ENCODE measurements around the gene SLC4A8.

SLC4A8 gene

DNA sequence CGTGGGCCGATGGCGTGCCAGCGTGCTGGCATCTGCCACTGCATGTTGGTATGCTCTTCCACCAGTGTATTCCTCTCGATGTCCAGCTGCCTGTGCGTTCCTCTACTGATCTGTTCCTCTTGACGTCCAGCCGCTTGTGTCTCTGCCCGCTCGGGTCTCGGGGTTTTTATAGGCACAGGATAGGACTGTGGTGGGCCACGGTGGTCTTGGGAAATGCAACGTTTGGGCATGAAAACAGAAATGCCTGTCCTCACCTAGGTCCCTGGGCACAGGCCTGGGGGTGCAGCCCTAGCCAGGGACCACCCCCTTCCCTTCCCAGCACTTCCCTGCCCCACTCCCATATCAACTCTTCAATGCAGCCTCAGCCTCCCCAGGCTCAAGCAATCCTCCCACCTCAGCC, 23.1 kb upstream of the SLC4A8 start:
- H3K9me3 ChIP-seq (ENCODE audit: insufficient read depth, low read length, severe bottlenecking): no peaks in the 10 kb centered on the region
- H3K4me3 ChIP-seq (ENCODE audit: low read depth in 1 of 2, low read length in 2 of 2): no peak overlapping the region
- no peak overlapping the region for H3K9ac ChIP-seq (ENCODE audit: low read depth, low read length)
- H3K36me3 ChIP-seq (ENCODE audit: insufficient read depth, low read length): no peaks in the 10 kb centered on the region
- no peak for TF ChIP-seq EZH2 (IDR thresholded peaks at IDR 0.05; ENCODE audit: borderline replicate concordance, low read depth, low read length, severe bottlenecking)
- TF ChIP-seq, protein P1, sequence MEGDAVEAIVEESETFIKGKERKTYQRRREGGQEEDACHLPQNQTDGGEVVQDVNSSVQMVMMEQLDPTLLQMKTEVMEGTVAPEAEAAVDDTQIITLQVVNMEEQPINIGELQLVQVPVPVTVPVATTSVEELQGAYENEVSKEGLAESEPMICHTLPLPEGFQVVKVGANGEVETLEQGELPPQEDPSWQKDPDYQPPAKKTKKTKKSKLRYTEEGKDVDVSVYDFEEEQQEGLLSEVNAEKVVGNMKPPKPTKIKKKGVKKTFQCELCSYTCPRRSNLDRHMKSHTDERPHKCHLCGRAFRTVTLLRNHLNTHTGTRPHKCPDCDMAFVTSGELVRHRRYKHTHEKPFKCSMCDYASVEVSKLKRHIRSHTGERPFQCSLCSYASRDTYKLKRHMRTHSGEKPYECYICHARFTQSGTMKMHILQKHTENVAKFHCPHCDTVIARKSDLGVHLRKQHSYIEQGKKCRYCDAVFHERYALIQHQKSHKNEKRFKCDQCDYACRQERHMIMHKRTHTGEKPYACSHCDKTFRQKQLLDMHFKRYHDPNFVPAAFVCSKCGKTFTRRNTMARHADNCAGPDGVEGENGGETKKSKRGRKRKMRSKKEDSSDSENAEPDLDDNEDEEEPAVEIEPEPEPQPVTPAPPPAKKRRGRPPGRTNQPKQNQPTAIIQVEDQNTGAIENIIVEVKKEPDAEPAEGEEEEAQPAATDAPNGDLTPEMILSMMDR (IDR thresholded peaks at IDR 0.05; ENCODE audit: borderline replicate concordance, extremely low read depth, low read length, poor library complexity, severe bottlenecking): no peak
- H3K27ac ChIP-seq (ENCODE audit: low read length): no peak overlapping the region
- H4K20me1 ChIP-seq (ENCODE audit: insufficient read depth, low read length): no peaks in the 10 kb centered on the region
- no peaks in the 10 kb centered on the region for H3K27me3 ChIP-seq (ENCODE audit: insufficient read depth, low read length, poor library complexity)
- H2AFZ ChIP-seq (ENCODE audit: low read depth, low read length): no peak overlapping the region
- H3K79me2 ChIP-seq (ENCODE audit: insufficient read depth, low read length): no peaks in the 10 kb centered on the region
- H3K4me2 ChIP-seq (ENCODE audit: insufficient read depth, low read length): no peak overlapping the region
- no peaks in the 10 kb centered on the region for H3K4me1 ChIP-seq (ENCODE audit: insufficient read depth, low read length)
- DNase-seq (no peak), ATAC-seq (ENCODE audit: insufficient read depth, low read depth) (no peak)

DNA sequence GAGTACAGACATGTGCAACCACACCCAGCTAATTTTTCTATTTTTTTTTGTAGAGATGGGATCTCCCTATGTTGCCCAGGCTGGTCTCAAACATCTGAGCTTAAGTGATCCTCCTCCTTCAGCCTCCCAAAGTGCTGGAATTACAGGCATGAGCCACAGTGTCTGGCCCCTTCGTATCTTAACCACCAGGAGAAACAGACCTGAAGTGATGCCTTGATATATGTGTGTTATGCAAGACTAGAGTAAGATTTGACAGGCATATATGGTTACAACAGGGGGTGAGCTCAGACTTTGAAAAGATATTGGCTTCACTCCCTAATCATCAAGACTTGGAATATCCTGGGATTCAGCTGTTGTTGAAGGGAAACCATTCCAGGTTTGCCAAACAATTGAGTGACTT, 22.7 kb upstream of the SLC4A8 start:
- H3K27me3 ChIP-seq (ENCODE audit: insufficient read depth, low read length, poor library complexity): no peaks in the 10 kb centered on the region
- no peak overlapping the region for H2AFZ ChIP-seq (ENCODE audit: low read depth, low read length)
- DNase-seq (no peak), ATAC-seq (ENCODE audit: insufficient read depth, low read depth) (no peak)
- H3K27ac ChIP-seq (ENCODE audit: low read length): no peak overlapping the region
- H3K4me3 ChIP-seq (ENCODE audit: low read depth in 1 of 2, low read length in 2 of 2): no peak overlapping the region
- no peak for TF ChIP-seq EZH2 (IDR thresholded peaks at IDR 0.05; ENCODE audit: borderline replicate concordance, low read depth, low read length, severe bottlenecking)
- TF ChIP-seq, protein P1 (IDR thresholded peaks at IDR 0.05; ENCODE audit: borderline replicate concordance, extremely low read depth, low read length, poor library complexity, severe bottlenecking): no peak
- H3K9ac ChIP-seq (ENCODE audit: low read depth, low read length): no peak overlapping the region
- no peaks in the 10 kb centered on the region for H4K20me1 ChIP-seq (ENCODE audit: insufficient read depth, low read length)
- no peaks in the 10 kb centered on the region for H3K4me1 ChIP-seq (ENCODE audit: insufficient read depth, low read length)
- no peaks in the 10 kb centered on the region for H3K9me3 ChIP-seq (ENCODE audit: insufficient read depth, low read length, severe bottlenecking)
- no peak overlapping the region for H3K4me2 ChIP-seq (ENCODE audit: insufficient read depth, low read length)
- H3K79me2 ChIP-seq (ENCODE audit: insufficient read depth, low read length): no peaks in the 10 kb centered on the region
- H3K36me3 ChIP-seq (ENCODE audit: insufficient read depth, low read length): no peaks in the 10 kb centered on the region

DNA sequence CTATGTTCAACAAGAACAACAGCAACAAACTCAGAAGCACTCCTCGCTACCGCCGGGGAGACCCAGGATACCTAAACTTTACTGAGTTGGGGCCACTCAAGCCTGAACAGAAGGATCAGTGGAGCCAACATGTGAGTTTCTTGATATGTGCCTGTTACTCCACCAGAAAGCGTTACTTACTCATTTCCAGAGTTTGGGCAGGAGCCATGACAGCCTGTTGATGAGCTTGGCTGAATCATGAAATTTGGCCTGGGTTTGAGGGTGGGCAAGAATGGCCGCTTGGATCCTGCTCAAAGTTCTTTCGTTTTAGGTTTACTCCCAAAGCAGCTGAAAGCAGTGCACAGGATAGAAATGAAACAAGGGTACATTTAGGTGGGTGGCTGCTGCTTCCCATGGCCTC, 21.5 kb upstream of the SLC4A8 start:
- H3K4me3 ChIP-seq (ENCODE audit: low read depth in 1 of 2, low read length in 2 of 2): no peak overlapping the region

More for the DNA sequence above, 21.5 kb upstream of the SLC4A8 start:
- TF ChIP-seq EZH2 (IDR thresholded peaks at IDR 0.05; ENCODE audit: borderline replicate concordance, low read depth, low read length, severe bottlenecking): no peak
- TF ChIP-seq, protein P1 (IDR thresholded peaks at IDR 0.05; ENCODE audit: borderline replicate concordance, extremely low read depth, low read length, poor library complexity, severe bottlenecking): no peak
- ATAC-seq (ENCODE audit: insufficient read depth, low read depth) (no peak), DNase-seq (no peak)
- no peak overlapping the region for H3K4me2 ChIP-seq (ENCODE audit: insufficient read depth, low read length)
- no peaks in the 10 kb centered on the region for H3K27me3 ChIP-seq (ENCODE audit: insufficient read depth, low read length, poor library complexity)
- no peaks in the 10 kb centered on the region for H3K9me3 ChIP-seq (ENCODE audit: insufficient read depth, low read length, severe bottlenecking)
- peaks cover 5% of the 10 kb centered on the region for H3K4me1 ChIP-seq (ENCODE audit: insufficient read depth, low read length)
- H3K36me3 ChIP-seq (ENCODE audit: insufficient read depth, low read length): no peaks in the 10 kb centered on the region
- no peak overlapping the region for H2AFZ ChIP-seq (ENCODE audit: low read depth, low read length)
- H3K79me2 ChIP-seq (ENCODE audit: insufficient read depth, low read length): no peaks in the 10 kb centered on the region
- no peak overlapping the region for H3K9ac ChIP-seq (ENCODE audit: low read depth, low read length)
- H3K27ac ChIP-seq (ENCODE audit: low read length): no peak overlapping the region
- no peaks in the 10 kb centered on the region for H4K20me1 ChIP-seq (ENCODE audit: insufficient read depth, low read length)

Measured in DND-41 (cell line).